Activated CD4-positive, alpha-beta T cell treated with anti-CD3 and anti-CD28 coated beads, Interleukin-2, amount 10 ng/mL, durations not matched to agents 24 days and 14 days (primary cell): ENCODE results near the gene PYY. TPM values are rescaled to one million over a fixed set of nuclear protein-coding genes. Genes with fewer than 3 reads are reported as not detected.
A peak's percentile ranks its signal among the peaks of the same experiment; 100 is the strongest.
"Not testable (repeated sequence)": the region's sequence is repeated elsewhere in the genome, so short reads cannot be mapped to it uniquely, and the experiment has no call there.

Experiments
- DNase-seq: peaks from one replicate; pipeline ENCODE4 v3.0.0; 2022
- H3K27ac Mint-ChIP-seq: one replicate; pipeline ENCODE4 v1.8.0; 2022; ENCODE audit warnings: mild to moderate bottlenecking, mixed read lengths
- H3K27me3 Mint-ChIP-seq: one replicate; pipeline ENCODE4 v1.8.0; 2022; ENCODE audit warnings: mixed read lengths
- H3K36me3 Mint-ChIP-seq: one replicate; pipeline ENCODE4 v1.8.0; 2022; ENCODE audit warnings: low read depth, mild to moderate bottlenecking, mixed read lengths
- H3K4me1 Mint-ChIP-seq: one replicate; pipeline ENCODE4 v1.8.0; 2021; ENCODE audit warnings: mixed read lengths
- H3K4me3 Mint-ChIP-seq: one replicate; pipeline ENCODE4 v1.8.0; 2022; ENCODE audit warnings: mild to moderate bottlenecking, moderate library complexity, mixed read lengths
- H3K9me3 Mint-ChIP-seq: one replicate; pipeline ENCODE4 v1.8.0; 2021; ENCODE audit warnings: mixed read lengths
- intact Hi-C: fragments of 100-400 bp; cut with micrococcal nuclease; formaldehyde crosslinking; loops from one replicate; pipeline ENCODE4 v1.15.1; 2023
- total RNA-seq: library from RNA; stranded (reverse); gene quantifications from 2 replicates; pipeline ENCODE4 v1.2.3, GENCODE V29; 2022

Gene PYY
- total RNA-seq, result 0.26 TPM in 1 of 2 replicates, not detected in the other

- Mint-ChIP-seq H3K27ac (no peak within 1 kb of the TSS), H3K27me3 (peaks cover 48% of the 10 kb centered on the region), H3K36me3 (no peaks in the 10 kb centered on the region), H3K4me3 (peak within 1 kb of the TSS; percentile 14), H3K9me3 (no peaks in the 10 kb centered on the region), H3K4me1 (peaks cover 2% of the 10 kb centered on the region)
- DNase-seq, result no peak
- intact Hi-C loops, result no loop called here
Measured at GRCh38 chr17:43953746-43954145, at the start of gene PYY. Gene PYY (minus strand): TSS chr17:43953940. CDS start chr17:43953483, 457 bp downstream.

DNA sequence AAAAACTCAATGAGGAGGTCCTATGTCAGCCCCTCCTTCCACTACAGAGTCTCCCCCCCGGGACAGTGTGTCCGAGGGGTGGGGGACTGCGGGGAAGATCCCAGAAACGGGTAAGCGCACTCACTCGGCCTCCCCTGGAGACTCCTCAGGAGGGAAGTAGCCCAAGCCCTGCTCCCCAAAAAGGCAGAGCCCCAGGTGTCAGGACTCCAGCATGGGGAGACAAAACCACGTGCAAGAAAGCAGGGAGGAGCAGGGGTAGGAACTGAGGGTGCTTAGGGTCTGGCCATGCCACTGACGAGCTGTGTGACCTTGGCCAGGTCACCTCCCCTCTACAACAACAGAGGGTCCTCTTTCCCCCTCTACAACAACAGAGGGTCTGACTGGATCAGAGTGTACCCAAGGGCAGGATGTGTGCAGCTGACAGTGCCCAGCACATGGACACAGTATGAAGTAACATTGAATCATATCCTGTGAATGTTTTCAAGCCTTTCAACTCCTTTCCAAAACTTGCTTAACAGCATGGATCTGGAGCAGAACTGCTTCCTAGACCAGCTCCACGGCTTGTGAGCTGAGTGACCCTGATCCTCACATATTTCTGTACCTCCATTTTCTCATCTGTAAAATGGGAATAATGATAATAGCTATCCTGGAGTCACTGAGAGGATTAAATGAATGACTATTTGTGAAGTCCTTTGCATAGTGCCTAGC lies 48.6 kb upstream of the PYY start:
- H3K4me3 Mint-ChIP-seq, result no peak overlapping the region
- H3K9me3 Mint-ChIP-seq, result no peaks in the 10 kb centered on the region
- H3K27me3 Mint-ChIP-seq, result peaks cover 20% of the 10 kb centered on the region
- no peak for DNase-seq
- peaks cover 12% of the 10 kb centered on the region for H3K4me1 Mint-ChIP-seq
- no peak overlapping the region for H3K27ac Mint-ChIP-seq
- peaks cover 2% of the 10 kb centered on the region for H3K36me3 Mint-ChIP-seq
- intact Hi-C loops, result loop anchor here (10.0 kb wide), 1 partner anchor 517 kb away; the partner anchor contains the start of gene DHX8

DNA sequence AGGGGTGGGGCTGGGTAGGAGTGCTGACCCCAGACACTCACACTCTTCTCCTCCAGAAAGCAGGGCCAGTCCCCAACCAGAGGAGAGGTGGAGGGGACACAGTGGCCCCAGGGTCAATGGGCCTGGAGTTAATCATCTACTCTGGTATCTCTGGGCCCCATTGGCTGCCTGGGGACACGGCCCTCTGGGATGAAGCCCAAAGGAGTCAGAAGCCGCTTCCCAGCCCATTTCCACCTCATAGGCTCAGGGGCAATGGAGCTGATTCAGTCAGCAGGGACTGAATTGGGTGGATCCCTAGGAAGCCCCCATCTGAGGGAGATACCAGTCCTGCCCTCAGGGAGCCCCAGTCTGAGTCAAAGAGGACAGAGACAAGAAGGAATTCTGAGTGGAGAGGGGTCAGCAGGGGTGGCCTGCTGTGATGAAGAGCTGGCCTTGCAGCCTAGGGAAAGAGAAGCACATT lies 47.8 kb upstream of the PYY start:
- Mint-ChIP-seq H3K4me1 (peaks cover 8% of the 10 kb centered on the region), H3K4me3 (no peak overlapping the region), H3K27me3 (peaks cover 20% of the 10 kb centered on the region), H3K27ac (no peak overlapping the region), H3K36me3 (peaks cover 2% of the 10 kb centered on the region), H3K9me3 (no peaks in the 10 kb centered on the region)
- intact Hi-C loops, result loop anchor here (10.0 kb wide), 1 partner anchor 517 kb away; the partner anchor contains the start of gene DHX8
- no peak for DNase-seq

- H3K27me3 Mint-ChIP-seq, result peaks cover 17% of the 10 kb centered on the region
- peaks cover under 1% of the 10 kb centered on the region for H3K36me3 Mint-ChIP-seq
- H3K27ac Mint-ChIP-seq, result no peak overlapping the region
- DNase-seq, result no peak
- H3K4me3 Mint-ChIP-seq, result no peak overlapping the region
- H3K9me3 Mint-ChIP-seq, result no peaks in the 10 kb centered on the region
- intact Hi-C loops, result loop anchor here (10.0 kb wide), 1 partner anchor 516 kb away; the partner anchor contains the start of gene DHX8
- peaks cover 3% of the 10 kb centered on the region for H3K4me1 Mint-ChIP-seq
Measured at GRCh38 chr17:44000871-44001460, 47.2 kb upstream of the PYY start.

GRCh38 chr17:44000141-44000860 lies 46.6 kb upstream of the PYY start:
- H3K36me3 Mint-ChIP-seq, result no peaks in the 10 kb centered on the region
- no peak overlapping the region for H3K27ac Mint-ChIP-seq
- no peak overlapping the region for H3K4me3 Mint-ChIP-seq
- H3K27me3 Mint-ChIP-seq, result peaks cover 17% of the 10 kb centered on the region
- peaks cover 2% of the 10 kb centered on the region for H3K4me1 Mint-ChIP-seq
- DNase-seq, result no peak
- intact Hi-C loops, result loop anchor here (10.0 kb wide), 1 partner anchor 516 kb away; the partner anchor contains the start of gene DHX8
- no peaks in the 10 kb centered on the region for H3K9me3 Mint-ChIP-seq

- no peak for DNase-seq
- Mint-ChIP-seq H3K36me3 (no peaks in the 10 kb centered on the region), H3K4me1 (no peaks in the 10 kb centered on the region), H3K4me3 (no peak overlapping the region), H3K27me3 (peaks cover 21% of the 10 kb centered on the region), H3K27ac (no peak overlapping the region), H3K9me3 (no peaks in the 10 kb centered on the region)
- intact Hi-C loops, result loop anchor here (5.0 kb wide), 1 partner anchor 92 kb away; the partner anchor contains the start of gene MPP2
Measured at GRCh38 chr17:43999024-43999423, 45.3 kb upstream of the PYY start.

- Mint-ChIP-seq H3K36me3 (no peaks in the 10 kb centered on the region), H3K4me3 (no peak overlapping the region), H3K4me1 (no peaks in the 10 kb centered on the region), H3K27me3 (peaks cover 20% of the 10 kb centered on the region), H3K9me3 (no peaks in the 10 kb centered on the region), H3K27ac (no peak overlapping the region)
- intact Hi-C loops, result loop anchor here (5.0 kb wide), 1 partner anchor 91 kb away; the partner anchor contains the start of gene MPP2
- no peak for DNase-seq
Measured at GRCh38 chr17:43998552-43998951, 44.8 kb upstream of the PYY start.

- not testable (repeated sequence) for H3K36me3 Mint-ChIP-seq, H3K4me1 Mint-ChIP-seq, H3K9me3 Mint-ChIP-seq, DNase-seq, H3K27ac Mint-ChIP-seq, H3K4me3 Mint-ChIP-seq
- peaks cover 22% of the 10 kb centered on the region for H3K27me3 Mint-ChIP-seq
- intact Hi-C loops, result loop anchor here (5.0 kb wide), 1 partner anchor 90 kb away; the partner anchor contains the start of gene MPP2
Measured at GRCh38 chr17:43997180-43997579, 43.4 kb upstream of the PYY start.

GRCh38 chr17:43995150-43995471 lies 41.4 kb upstream of the PYY start:
- H3K36me3 Mint-ChIP-seq, result no peaks in the 10 kb centered on the region
- peaks cover 26% of the 10 kb centered on the region for H3K27me3 Mint-ChIP-seq
- H3K9me3 Mint-ChIP-seq, result no peaks in the 10 kb centered on the region
- intact Hi-C loops, result loop anchor here (1.0 to 5.0 kb wide), 2 partner anchors 51 to 88 kb away; partner anchors contain the start of gene MPP2
- no peak overlapping the region for H3K27ac Mint-ChIP-seq
- peak overlapping the region; percentile 44 for H3K4me3 Mint-ChIP-seq
- no peaks in the 10 kb centered on the region for H3K4me1 Mint-ChIP-seq
- DNase-seq, result no peak

GRCh38 chr17:43994272-43995149 lies 40.8 kb upstream of the PYY start:
- DNase-seq, result peak; percentile 91
- Mint-ChIP-seq H3K4me3 (peak overlapping the region; percentile 44), H3K36me3 (no peaks in the 10 kb centered on the region), H3K27me3 (peaks cover 26% of the 10 kb centered on the region), H3K4me1 (no peaks in the 10 kb centered on the region), H3K27ac (no peak overlapping the region), H3K9me3 (no peaks in the 10 kb centered on the region)
- intact Hi-C loops, result loop anchor here (1.0 to 5.0 kb wide), 2 partner anchors 50 to 87 kb away; partner anchors contain the start of gene MPP2

DNA sequence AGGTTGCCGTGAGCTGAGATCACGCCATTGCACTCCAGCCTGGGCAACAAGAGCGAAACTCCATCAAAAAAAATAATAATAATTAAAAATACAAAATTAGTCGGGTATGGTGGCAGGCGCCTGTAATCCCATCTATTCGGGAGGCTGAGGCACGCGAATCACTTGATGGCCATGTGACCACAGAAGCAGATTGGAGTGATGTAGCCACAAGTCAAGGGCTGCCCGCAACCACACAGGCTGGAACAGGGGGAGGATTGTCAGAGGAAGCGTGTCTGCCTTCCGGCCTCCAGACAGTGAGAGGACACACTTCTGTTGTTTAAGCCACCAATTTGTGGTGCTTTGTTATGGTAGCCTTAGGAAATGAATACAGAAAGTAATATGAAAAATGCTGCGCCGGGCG lies 38.9 kb upstream of the PYY start:
- H3K36me3 Mint-ChIP-seq, result no peaks in the 10 kb centered on the region
- H3K4me3 Mint-ChIP-seq, result no peak overlapping the region
- no peaks in the 10 kb centered on the region for H3K9me3 Mint-ChIP-seq
- DNase-seq, result no peak
- no peak overlapping the region for H3K27ac Mint-ChIP-seq
- intact Hi-C loops, result no loop called here
- H3K27me3 Mint-ChIP-seq, result peaks cover 27% of the 10 kb centered on the region
- H3K4me1 Mint-ChIP-seq, result no peaks in the 10 kb centered on the region

GRCh38 chr17:43988301-43988700 lies 34.6 kb upstream of the PYY start:
- peaks cover 36% of the 10 kb centered on the region for H3K27me3 Mint-ChIP-seq
- H3K36me3 Mint-ChIP-seq, result no peaks in the 10 kb centered on the region
- no peak for DNase-seq
- H3K27ac Mint-ChIP-seq, result no peak overlapping the region
- H3K4me3 Mint-ChIP-seq, result no peak overlapping the region
- intact Hi-C loops, result no loop called here
- no peaks in the 10 kb centered on the region for H3K9me3 Mint-ChIP-seq
- peaks cover 8% of the 10 kb centered on the region for H3K4me1 Mint-ChIP-seq
